ENCODE results near the gene PAWR. TPM values are rescaled to one million over a fixed set of nuclear protein-coding genes. Genes with fewer than 3 reads are reported as not detected.
"Not testable (repeated sequence)": the region's sequence is repeated elsewhere in the genome, so short reads cannot be mapped to it uniquely, and the experiment has no call there.

Gene PAWR
- total RNA-seq, 1 experiment from 2014 or later, result 204 TPM

DNA sequence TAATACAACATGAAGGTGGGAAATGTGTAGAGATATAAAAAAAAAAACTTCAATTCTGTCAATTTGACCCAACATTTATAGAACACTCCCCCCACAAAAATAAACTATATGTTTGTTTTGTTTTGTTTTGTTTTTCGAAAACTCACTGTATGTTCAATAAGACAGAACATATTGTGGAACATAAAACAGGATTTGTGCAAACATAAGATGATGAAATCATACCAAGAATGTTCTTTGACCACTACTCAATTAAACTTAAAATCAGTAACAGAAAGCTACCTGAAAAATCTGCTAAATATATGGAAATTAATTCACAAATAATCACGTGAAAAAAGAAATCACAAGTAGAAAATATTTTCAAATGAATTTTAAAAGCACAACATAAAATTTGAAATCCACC is 61.2 kb downstream of the PAWR start:
- Histone ChIP-seq H3K79me2 (ENCODE audit: low read depth) (peaks cover 82% of the 10 kb centered on the region), H3K9me2 (ENCODE audit: insufficient read depth) (no peaks in the 10 kb centered on the region), H3K27me3 (ENCODE audit: insufficient read depth, low read depth) (no peaks in the 10 kb centered on the region), H4K20me1 (ENCODE audit: insufficient read depth) (peaks cover 7% of the 10 kb centered on the region), H3K4me1 (replicated peaks; ENCODE audit: insufficient read depth) (peaks cover 4% of the 10 kb centered on the region), H3K4me3 (no peak overlapping the region), H3F3A (ENCODE audit: insufficient read depth, low read depth) (peaks cover 28% of the 10 kb centered on the region), H3K4me2 (no peak overlapping the region), H3K9me3 (ENCODE audit: insufficient read depth, low read depth) (no peaks in the 10 kb centered on the region), H3K27ac (no peak overlapping the region), H2AFZ (no peak overlapping the region), H3K36me3 (ENCODE audit: low read depth) (peaks cover 26% of the 10 kb centered on the region)
- no peak for DNase-seq
- intact Hi-C loops (cut with micrococcal nuclease; ENCODE audit: unreplicated experiment), result no loop called here
- no TSS peak for BruUV-seq (replicated peaks)
- POLR2A ChIA-PET (ENCODE audit: unreplicated experiment), result no interaction called here
- CTCF ChIA-PET, result no interaction called here
- TF ChIP-seq, protein P1, sequence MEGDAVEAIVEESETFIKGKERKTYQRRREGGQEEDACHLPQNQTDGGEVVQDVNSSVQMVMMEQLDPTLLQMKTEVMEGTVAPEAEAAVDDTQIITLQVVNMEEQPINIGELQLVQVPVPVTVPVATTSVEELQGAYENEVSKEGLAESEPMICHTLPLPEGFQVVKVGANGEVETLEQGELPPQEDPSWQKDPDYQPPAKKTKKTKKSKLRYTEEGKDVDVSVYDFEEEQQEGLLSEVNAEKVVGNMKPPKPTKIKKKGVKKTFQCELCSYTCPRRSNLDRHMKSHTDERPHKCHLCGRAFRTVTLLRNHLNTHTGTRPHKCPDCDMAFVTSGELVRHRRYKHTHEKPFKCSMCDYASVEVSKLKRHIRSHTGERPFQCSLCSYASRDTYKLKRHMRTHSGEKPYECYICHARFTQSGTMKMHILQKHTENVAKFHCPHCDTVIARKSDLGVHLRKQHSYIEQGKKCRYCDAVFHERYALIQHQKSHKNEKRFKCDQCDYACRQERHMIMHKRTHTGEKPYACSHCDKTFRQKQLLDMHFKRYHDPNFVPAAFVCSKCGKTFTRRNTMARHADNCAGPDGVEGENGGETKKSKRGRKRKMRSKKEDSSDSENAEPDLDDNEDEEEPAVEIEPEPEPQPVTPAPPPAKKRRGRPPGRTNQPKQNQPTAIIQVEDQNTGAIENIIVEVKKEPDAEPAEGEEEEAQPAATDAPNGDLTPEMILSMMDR (conservative IDR thresholded peaks at IDR 0.05), result no peak
- no peak for TF ChIP-seq EZH2 (IDR thresholded peaks at IDR 0.05; ENCODE audit: low read depth)

DNA sequence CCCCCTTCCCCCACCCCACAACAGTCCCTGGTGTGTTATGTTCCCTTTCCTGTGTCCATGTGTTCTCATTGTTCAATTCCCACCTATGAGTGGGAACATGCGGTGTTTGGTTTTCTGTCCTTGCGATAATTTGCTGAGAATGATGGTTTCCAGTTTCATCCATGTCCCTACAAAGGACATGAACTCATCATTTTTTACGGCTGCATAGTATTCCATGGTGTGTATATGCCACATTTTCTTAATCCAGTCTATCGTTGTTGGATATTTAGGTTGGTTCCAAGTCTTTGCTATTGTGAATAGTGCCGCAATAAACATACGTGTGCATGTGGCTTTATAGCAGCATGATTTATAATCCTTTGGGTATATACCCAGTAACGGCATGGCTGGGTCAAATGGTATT is 64.0 kb downstream of the PAWR start:
- H3K27me3 ChIP-seq (ENCODE audit: insufficient read depth, low read depth); H3K4me3 ChIP-seq; H2AFZ ChIP-seq; POLR2A ChIA-PET (ENCODE audit: unreplicated experiment); CTCF ChIA-PET; H3K9me3 ChIP-seq (ENCODE audit: insufficient read depth, low read depth); H3K4me1 ChIP-seq (replicated peaks; ENCODE audit: insufficient read depth); H3K9me2 ChIP-seq (ENCODE audit: insufficient read depth); DNase-seq; BruUV-seq (replicated peaks); intact Hi-C loops (cut with micrococcal nuclease; ENCODE audit: unreplicated experiment); H3K4me2 ChIP-seq; H3K27ac ChIP-seq: not testable (repeated sequence)
- Histone ChIP-seq H4K20me1 (ENCODE audit: insufficient read depth) (peaks cover 22% of the 10 kb centered on the region), H3K79me2 (ENCODE audit: low read depth) (peaks cover 82% of the 10 kb centered on the region), H3F3A (ENCODE audit: insufficient read depth, low read depth) (peaks cover 16% of the 10 kb centered on the region; the same call in 1 of the 2 replicates), H3K36me3 (ENCODE audit: low read depth) (peaks cover 16% of the 10 kb centered on the region; the same call in 1 of the 2 replicates)

DNA sequence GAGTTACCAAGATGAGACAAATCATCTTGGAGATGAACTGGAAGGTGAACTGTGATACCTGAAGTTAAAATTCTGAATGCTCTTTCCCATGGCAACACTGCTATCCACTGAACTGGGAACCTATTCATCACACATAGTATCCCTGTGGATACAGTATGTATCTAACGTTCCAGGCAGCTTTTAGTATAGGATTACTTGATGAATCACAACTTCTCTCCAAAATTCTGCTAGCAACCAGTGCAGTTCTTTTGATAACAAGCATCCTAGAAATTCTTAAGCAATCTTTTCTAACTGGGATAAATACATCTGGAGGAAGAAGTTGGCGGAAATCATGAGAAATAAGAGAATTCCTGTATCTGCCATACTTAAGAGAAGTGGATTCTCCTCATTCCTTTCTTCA is 66.4 kb downstream of the PAWR start:
- no peak for DNase-seq
- intact Hi-C loops (cut with micrococcal nuclease; ENCODE audit: unreplicated experiment), result no loop called here
- TF ChIP-seq, protein P1 (conservative IDR thresholded peaks at IDR 0.05), result no peak
- TF ChIP-seq EZH2 (IDR thresholded peaks at IDR 0.05; ENCODE audit: low read depth), result no peak
- Histone ChIP-seq H3K9me3 (ENCODE audit: insufficient read depth, low read depth) (no peaks in the 10 kb centered on the region), H4K20me1 (ENCODE audit: insufficient read depth) (peaks cover 20% of the 10 kb centered on the region), H3K9me2 (ENCODE audit: insufficient read depth) (0 out of 2 replicates have a peak, but pooled peaks cover 3% of the 10 kb centered on the region), H3K4me2 (no peak overlapping the region), H3F3A (ENCODE audit: insufficient read depth, low read depth) (peaks cover 8% of the 10 kb centered on the region; the same call in 1 of the 2 replicates), H2AFZ (no peak overlapping the region), H3K4me1 (replicated peaks; ENCODE audit: insufficient read depth) (no peaks in the 10 kb centered on the region), H3K27me3 (ENCODE audit: insufficient read depth, low read depth) (no peaks in the 10 kb centered on the region), H3K36me3 (ENCODE audit: low read depth) (peaks cover 24% of the 10 kb centered on the region), H3K4me3 (no peak overlapping the region), H3K27ac (no peak overlapping the region), H3K79me2 (ENCODE audit: low read depth) (peaks cover 78% of the 10 kb centered on the region)
- CTCF ChIA-PET, result no interaction called here
- no TSS peak for BruUV-seq (replicated peaks)
- POLR2A ChIA-PET (ENCODE audit: unreplicated experiment), result no interaction called here

DNA sequence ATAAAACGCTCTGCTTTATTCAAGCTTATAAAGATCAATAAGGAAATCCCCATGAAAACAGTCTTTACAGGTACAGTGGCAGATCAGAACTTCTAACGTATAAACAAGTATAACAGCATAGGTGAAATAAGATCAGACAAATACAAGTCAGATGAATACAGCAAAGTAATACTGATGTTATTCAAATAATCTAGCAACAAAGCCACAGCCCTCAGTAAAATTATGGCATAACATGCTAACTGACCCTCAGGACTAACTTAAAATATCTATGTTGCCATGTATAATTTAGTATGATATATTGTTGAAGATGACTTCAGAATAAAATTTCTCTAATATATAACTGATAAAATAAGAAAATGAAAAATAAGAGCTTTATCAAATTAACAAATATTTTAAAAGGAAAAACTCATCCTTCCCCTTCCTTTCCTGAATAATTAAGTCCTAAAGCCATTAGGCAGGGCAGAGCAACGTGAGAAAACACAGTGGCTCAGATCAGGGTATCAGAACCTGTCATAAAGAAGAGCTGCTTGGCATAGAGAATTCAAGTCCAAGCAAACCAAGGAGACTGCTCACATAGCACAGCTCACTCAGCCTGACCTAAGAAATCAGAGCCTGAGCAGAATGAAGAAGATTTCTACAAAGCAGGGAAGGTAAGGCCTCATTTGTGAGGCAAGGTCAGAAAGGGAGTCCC is 70.7 kb downstream of the PAWR start:
- Histone ChIP-seq H3K27ac (no peak overlapping the region), H2AFZ (no peak overlapping the region), H3K4me2 (no peak overlapping the region), H3F3A (ENCODE audit: insufficient read depth, low read depth) (peaks cover 21% of the 10 kb centered on the region; the same call in 1 of the 2 replicates), H4K20me1 (ENCODE audit: insufficient read depth) (peaks cover 28% of the 10 kb centered on the region), H3K4me1 (replicated peaks; ENCODE audit: insufficient read depth) (no peaks in the 10 kb centered on the region), H3K9me3 (ENCODE audit: insufficient read depth, low read depth) (no peaks in the 10 kb centered on the region), H3K27me3 (ENCODE audit: insufficient read depth, low read depth) (no peaks in the 10 kb centered on the region), H3K36me3 (ENCODE audit: low read depth) (peaks cover 24% of the 10 kb centered on the region), H3K9me2 (ENCODE audit: insufficient read depth) (0 out of 2 replicates have a peak, but pooled peaks cover 3% of the 10 kb centered on the region), H3K4me3 (no peak overlapping the region), H3K79me2 (ENCODE audit: low read depth) (peaks cover 88% of the 10 kb centered on the region)
- DNase-seq, result no peak
- ChIA-PET CTCF (no interaction called here), POLR2A (ENCODE audit: unreplicated experiment) (no interaction called here)
- BruUV-seq (replicated peaks), result no TSS peak
- TF ChIP-seq, protein P1 (conservative IDR thresholded peaks at IDR 0.05), result no peak
- intact Hi-C loops (cut with micrococcal nuclease; ENCODE audit: unreplicated experiment), result no loop called here
